ENCODE measurements around the gene LAPTM5. TPM values are rescaled to one million over a fixed set of nuclear protein-coding genes. Genes with fewer than 3 reads are reported as not detected.
A peak's percentile ranks its signal among the peaks of the same experiment; 100 is the strongest.

Gene LAPTM5
- total RNA-seq, 1 experiment from 2014 or later, result 1.5 TPM

DNA sequence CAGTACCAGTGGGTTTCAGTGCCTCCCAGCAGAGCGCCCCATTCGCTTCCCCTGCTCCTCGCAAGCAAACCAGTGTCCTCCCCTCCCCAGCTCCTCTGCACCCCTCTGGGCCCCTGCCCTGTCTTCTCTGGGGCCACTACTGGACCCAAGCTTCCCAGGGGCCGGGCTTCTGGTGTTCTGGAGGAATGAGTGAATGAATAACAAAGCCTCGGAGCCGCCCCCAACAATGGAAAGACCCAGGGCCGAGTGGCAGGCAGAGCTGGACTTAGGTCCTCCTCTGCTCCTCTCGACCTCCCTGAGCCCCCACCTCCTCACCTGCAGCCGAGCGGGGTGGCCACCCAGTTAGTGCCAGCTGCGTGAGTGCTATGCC lies 71.8 kb downstream of the LAPTM5 start:
- Histone ChIP-seq H3K4me3 (replicated peaks in 1 of 2; ENCODE audit: low read depth in 1 of 2, low read length in 2 of 2) (peak overlapping the region; percentile 25 to 55), H3K27ac (ENCODE audit: low read depth, low read length) (peak overlapping the region; percentile 52; the same call in 1 of the 2 replicates), H3K4me2 (ENCODE audit: low read length) (peak overlapping the region; percentile 83), H3K79me2 (ENCODE audit: insufficient read depth, low read length) (no peaks in the 10 kb centered on the region), H3K36me3 (ENCODE audit: control insufficient read depth in 1 of 2, insufficient read depth in 2 of 2, low read length in 2 of 2) (no peaks in the 10 kb centered on the region), H3K4me1 (ENCODE audit: control insufficient read depth in 1 of 2, insufficient read depth in 2 of 2, low read length in 2 of 2) (peaks cover 10 to 24% of the 10 kb centered on the region in 2 experiments; a peak in 3 of 4 replicates), H3K9me2 (ENCODE audit: insufficient read depth) (no peaks in the 10 kb centered on the region), H2AFZ (ENCODE audit: low read depth, low read length, poor library complexity, severe bottlenecking) (peak overlapping the region; percentile 22), H3K9me3 (ENCODE audit: control insufficient read depth in 1 of 2, insufficient read depth in 1 of 2, low read depth in 1 of 2, low read length in 2 of 2) (no peaks in the 10 kb centered on the region), H4K20me1 (ENCODE audit: insufficient read depth) (no peaks in the 10 kb centered on the region), H3K27me3 (ENCODE audit: insufficient read depth, low read length) (no peaks in the 10 kb centered on the region), H3K9ac (ENCODE audit: low read length) (peak overlapping the region; percentile 30; the same call in 1 of the 2 replicates)
- DNase-seq (ENCODE audit: low read depth, low spot score) (no peak), ATAC-seq (no peak)
- BruUV-seq (replicated peaks), result no TSS peak
- POLR2A ChIA-PET, result interaction anchor here (0.8 to 1.7 kb wide), 4 partner anchors 10 to 33 kb away, joined by 3 to 7 read pairs (median 4); no protein-coding TSS in a partner anchor
- RAD21 ChIA-PET (ENCODE audit: low non-redundant PET in 1 of 2, low total read pairs in 2 of 2, uncharacterized antibody in 2 of 2, unreplicated experiment in 2 of 2), result interaction anchor here (1.2 to 1.4 kb wide), 2 partner anchors 22 to 306 kb away, joined by 3 read pairs; no protein-coding TSS in a partner anchor
- TF ChIP-seq POLR2A (IDR thresholded peaks at IDR 0.05; ENCODE audit: borderline replicate concordance, extremely low read depth, insufficient read depth, insufficient read length), result no peak
- TF ChIP-seq, protein P1, sequence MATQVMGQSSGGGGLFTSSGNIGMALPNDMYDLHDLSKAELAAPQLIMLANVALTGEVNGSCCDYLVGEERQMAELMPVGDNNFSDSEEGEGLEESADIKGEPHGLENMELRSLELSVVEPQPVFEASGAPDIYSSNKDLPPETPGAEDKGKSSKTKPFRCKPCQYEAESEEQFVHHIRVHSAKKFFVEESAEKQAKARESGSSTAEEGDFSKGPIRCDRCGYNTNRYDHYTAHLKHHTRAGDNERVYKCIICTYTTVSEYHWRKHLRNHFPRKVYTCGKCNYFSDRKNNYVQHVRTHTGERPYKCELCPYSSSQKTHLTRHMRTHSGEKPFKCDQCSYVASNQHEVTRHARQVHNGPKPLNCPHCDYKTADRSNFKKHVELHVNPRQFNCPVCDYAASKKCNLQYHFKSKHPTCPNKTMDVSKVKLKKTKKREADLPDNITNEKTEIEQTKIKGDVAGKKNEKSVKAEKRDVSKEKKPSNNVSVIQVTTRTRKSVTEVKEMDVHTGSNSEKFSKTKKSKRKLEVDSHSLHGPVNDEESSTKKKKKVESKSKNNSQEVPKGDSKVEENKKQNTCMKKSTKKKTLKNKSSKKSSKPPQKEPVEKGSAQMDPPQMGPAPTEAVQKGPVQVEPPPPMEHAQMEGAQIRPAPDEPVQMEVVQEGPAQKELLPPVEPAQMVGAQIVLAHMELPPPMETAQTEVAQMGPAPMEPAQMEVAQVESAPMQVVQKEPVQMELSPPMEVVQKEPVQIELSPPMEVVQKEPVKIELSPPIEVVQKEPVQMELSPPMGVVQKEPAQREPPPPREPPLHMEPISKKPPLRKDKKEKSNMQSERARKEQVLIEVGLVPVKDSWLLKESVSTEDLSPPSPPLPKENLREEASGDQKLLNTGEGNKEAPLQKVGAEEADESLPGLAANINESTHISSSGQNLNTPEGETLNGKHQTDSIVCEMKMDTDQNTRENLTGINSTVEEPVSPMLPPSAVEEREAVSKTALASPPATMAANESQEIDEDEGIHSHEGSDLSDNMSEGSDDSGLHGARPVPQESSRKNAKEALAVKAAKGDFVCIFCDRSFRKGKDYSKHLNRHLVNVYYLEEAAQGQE (IDR thresholded peaks at IDR 0.05; ENCODE audit: low read depth), result no peak
- no peak for TF ChIP-seq POLR2AphosphoS5 (IDR thresholded peaks at IDR 0.05; ENCODE audit: low read depth, low read length)
- no peak for TF ChIP-seq EGR1 (IDR thresholded peaks at IDR 0.05; ENCODE audit: low read depth)
- no peak for TF ChIP-seq EZH2phosphoT487 (IDR thresholded peaks at IDR 0.05; ENCODE audit: borderline replicate concordance)
- no peak for TF ChIP-seq YY1 (IDR thresholded peaks at IDR 0.05; ENCODE audit: extremely low read depth, insufficient replicate concordance, low read depth, low read length)
- TF ChIP-seq SRF (IDR thresholded peaks at IDR 0.05; ENCODE audit: low read depth), result no peak
- TF ChIP-seq SP1 (IDR thresholded peaks at IDR 0.05; ENCODE audit: low read depth), result no peak
- no peak for TF ChIP-seq ZFX (IDR thresholded peaks at IDR 0.05)
- no peak for TF ChIP-seq SIN3A (IDR thresholded peaks at IDR 0.05; ENCODE audit: low read depth)
- no peak for TF ChIP-seq EZH2 (IDR thresholded peaks at IDR 0.05)
- intact Hi-C loops (cut with micrococcal nuclease), result loop anchor here (1.0 kb wide), 1 partner anchor 277 kb away; no protein-coding TSS in a partner anchor
- CTCF ChIA-PET, result interaction anchor here (1.3 to 1.5 kb wide), 3 partner anchors 10 to 305 kb away, joined by 5 to 17 read pairs (median 8); no protein-coding TSS in a partner anchor

Data from HCT116 (cell line).